Small intestine (tissue), 7 donors: ENCODE measurements around the gene TRAF3. TPM values are rescaled to one million over a fixed set of nuclear protein-coding genes. Genes with fewer than 3 reads are reported as not detected.

ENCODE experiments used
- DNase-seq, 2 donors: peaks; one replicate each; pipeline versions ENCODE4 v3.0.0 to v3.0.0-alpha.2; 2013
- FAIRE-seq: peaks from 2 replicates; lab custom pipeline; 2012; peaks lifted over from hg19 to GRCh38; lab: Jason Lieb, UNC
- H3K27ac ChIP-seq, 3 donors: one replicate each; pipeline ENCODE4 v1.5.1; 2013; ENCODE audit warnings: low read length in 2 of 3, mild to moderate bottlenecking in 2 of 3, control low read depth in 1 of 3, inconsistent platforms in 1 of 3, low read depth in 1 of 3, moderate library complexity in 1 of 3
- H3K27me3 ChIP-seq, 3 donors: one replicate each; pipeline ENCODE4 v1.6.1; 2013; ENCODE audit warnings: low read length in 3 of 3, inconsistent platforms in 1 of 3; ENCODE audit not compliant: control insufficient read depth in 3 of 3, insufficient read depth in 3 of 3
- H3K36me3 ChIP-seq, 3 donors: one replicate each; pipeline ENCODE4 v1.6.1; 2013; ENCODE audit warnings: low read length in 3 of 3, inconsistent platforms in 1 of 3, low read depth in 1 of 3, mild to moderate bottlenecking in 1 of 3, moderate library complexity in 1 of 3; ENCODE audit not compliant: control insufficient read depth in 3 of 3, insufficient read depth in 2 of 3
- H3K4me1 ChIP-seq, 3 donors: one replicate each; pipeline ENCODE4 v1.6.1; 2013; ENCODE audit warnings: low read length in 2 of 3, inconsistent platforms in 1 of 3, low read depth in 1 of 3, mild to moderate bottlenecking in 1 of 3, moderate library complexity in 1 of 3; ENCODE audit not compliant: control insufficient read depth in 3 of 3, insufficient read depth in 2 of 3
- H3K4me3 ChIP-seq, 3 donors: one replicate each; pipeline ENCODE4 v1.5.1; 2013; ENCODE audit warnings: low read length in 3 of 3, control low read depth in 1 of 3, inconsistent platforms in 1 of 3, low read depth in 1 of 3, mild to moderate bottlenecking in 1 of 3, moderate library complexity in 1 of 3
- H3K9me3 ChIP-seq, 2 donors: one replicate each; pipeline ENCODE4 v1.6.1; 2013; ENCODE audit warnings: low read depth in 1 of 2, low read length in 1 of 2; ENCODE audit not compliant: control insufficient read depth in 2 of 2, insufficient read depth in 1 of 2
- WGBS, 3 donors: extraction: QIAGEN DNeasy Blood & Tissue Kit; methylation state at CpG; one replicate each; pipeline ENCODE4 v1.1.7; 2013; 5-methylcytosine and 5-hydroxymethylcytosine counted together
- polyA plus RNA-seq, 4 donors: library from polyadenylated mRNA; stranded (reverse) in 3 of 4; unstranded in 1 of 4; fragments of 200-250 nt in 3 of 4; fragments of 120-200 nt in 1 of 4; gene quantifications; one replicate each; pipeline versions ENCODE4 v1.2.1 to v1.2.3, GENCODE V29; 2013
- donor health status: healthy with polysubstance abuse.
- donor health status: control.
- donor health status: control.
- donor health status: Bipolar disorder and iron deficiency.
- donor health status: healthy.

Gene TRAF3
- polyA plus RNA-seq, 4 donors = 4.0 to 17.9 (median 8.5) TPM

DNA sequence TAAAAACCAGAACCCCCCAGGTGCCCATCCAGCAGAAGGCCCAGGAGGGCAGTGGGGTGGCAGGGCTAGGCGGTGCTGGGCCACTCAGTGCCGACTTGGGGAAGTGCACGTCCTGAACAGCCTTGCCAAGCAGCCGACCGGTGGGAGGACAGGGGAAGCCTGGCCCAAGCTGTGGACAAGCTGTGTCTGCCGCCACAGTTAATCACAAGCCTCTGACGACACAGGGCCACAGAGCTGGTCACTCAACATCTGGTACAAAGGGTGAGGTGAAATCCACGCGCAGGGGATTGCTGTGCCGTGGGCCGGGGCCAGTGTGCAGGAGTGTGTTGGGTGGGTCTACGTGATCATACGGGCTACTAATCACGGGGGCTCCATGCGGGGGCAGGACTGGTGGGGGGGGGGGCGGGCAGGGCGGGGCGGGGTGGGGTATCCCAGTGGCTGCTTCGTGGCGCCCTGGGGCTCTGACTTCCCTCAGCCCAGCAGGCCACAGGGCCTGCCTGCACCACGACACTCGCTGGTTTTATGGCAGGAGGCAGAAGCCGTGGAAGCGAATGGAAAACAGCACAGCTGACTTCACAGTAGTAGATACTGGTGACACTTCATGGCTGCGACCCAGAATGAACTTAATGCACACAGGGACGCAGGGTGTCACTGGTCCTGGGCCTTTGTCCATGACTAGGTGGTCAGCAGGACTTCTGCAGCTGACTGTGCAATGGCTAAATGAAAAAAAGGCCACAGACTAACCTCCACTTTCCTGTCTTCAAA is 155.4 kb downstream of the TRAF3 start:
- H3K27ac ChIP-seq = no peak overlapping the region
- no peak for FAIRE-seq
- no peaks in the 10 kb centered on the region for H3K9me3 ChIP-seq
- H3K36me3 ChIP-seq = peaks cover 5 to 66% (median 13%) of the 10 kb centered on the region in 3 donors
- H3K27me3 ChIP-seq = peaks cover 0 to 18% (median 3%) of the 10 kb centered on the region in 3 donors
- H3K4me3 ChIP-seq = no peak overlapping the region
- peak in 1 of 2 donors; percentile 22 for DNase-seq
- WGBS, 3 donors = 80 to 90% (median 85%) methylated on average over 18 to 26 of the region's 26 CpGs
- peaks cover 0 to 29% (median 6%) of the 10 kb centered on the region in 3 donors for H3K4me1 ChIP-seq

- no peak overlapping the region for H3K27ac ChIP-seq
- peaks cover 0 to 8% (median 3%) of the 10 kb centered on the region in 3 donors for H3K27me3 ChIP-seq
- H3K4me3 ChIP-seq = no peak overlapping the region
- peaks cover 0 to 23% (median 3%) of the 10 kb centered on the region in 3 donors for H3K4me1 ChIP-seq
- no peaks in the 10 kb centered on the region for H3K9me3 ChIP-seq
- 94 to 96% (median 94%) methylated on average over 20 of the region's 20 CpGs for WGBS, 3 donors
- no peak for DNase-seq
- H3K36me3 ChIP-seq = peaks cover 11 to 77% (median 14%) of the 10 kb centered on the region in 3 donors
- FAIRE-seq = no peak
These were observed 156.5 kb downstream of the TRAF3 start for GRCh38 chr14:102933618-102934231.

DNA sequence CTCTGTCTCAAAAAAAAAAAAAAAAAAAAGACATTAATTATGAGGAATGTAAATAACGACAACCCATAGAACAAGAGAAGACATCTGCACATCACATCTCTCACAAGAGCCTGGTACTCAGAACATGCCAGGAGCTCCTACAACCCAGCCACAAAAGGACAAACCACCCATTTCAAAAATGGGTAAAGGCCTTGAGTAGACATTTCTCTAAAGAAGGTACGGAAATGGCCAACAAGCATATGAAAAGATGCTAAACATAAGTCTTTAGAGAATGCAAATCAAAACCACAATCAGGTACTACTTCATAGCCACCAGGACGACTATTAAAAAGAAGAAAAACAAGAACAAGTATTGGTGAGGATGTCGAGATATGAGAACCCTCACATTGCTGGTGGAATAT is 158.5 kb downstream of the TRAF3 start:
- H3K4me3 ChIP-seq = no peak overlapping the region
- 83 to 92% (median 86%) methylated on average over 4 of the region's 4 CpGs for WGBS, 3 donors
- DNase-seq = no peak
- H3K27ac ChIP-seq = no peak overlapping the region
- H3K9me3 ChIP-seq = no peaks in the 10 kb centered on the region
- H3K36me3 ChIP-seq = peaks cover 11 to 88% (median 14%) of the 10 kb centered on the region in 3 donors
- H3K27me3 ChIP-seq = peaks cover 0 to 2% (median 0%) of the 10 kb centered on the region in 3 donors
- peaks cover 0 to 11% (median 0%) of the 10 kb centered on the region in 3 donors for H3K4me1 ChIP-seq
- FAIRE-seq = no peak

- Histone ChIP-seq H3K4me1 (no peaks in the 10 kb centered on the region), H3K27ac (no peak overlapping the region), H3K36me3 (peaks cover 10 to 87% (median 13%) of the 10 kb centered on the region in 3 donors), H3K9me3 (no peaks in the 10 kb centered on the region), H3K27me3 (no peaks in the 10 kb centered on the region), H3K4me3 (no peak overlapping the region)
- FAIRE-seq (no peak), DNase-seq (no peak)
- 92 to 95% (median 95%) methylated on average over 21 to 22 of the region's 22 CpGs for WGBS, 3 donors
These were observed 160.3 kb downstream of the TRAF3 start for GRCh38 chr14:102937331-102938175.

- H3K27me3 ChIP-seq = no peaks in the 10 kb centered on the region
- H3K9me3 ChIP-seq = no peaks in the 10 kb centered on the region
- FAIRE-seq (no peak), DNase-seq (no peak)
- no peaks in the 10 kb centered on the region for H3K4me1 ChIP-seq
- WGBS, 3 donors = 93 to 95% (median 94%) methylated on average over 12 of the region's 12 CpGs
- peaks cover 11 to 88% (median 14%) of the 10 kb centered on the region in 3 donors for H3K36me3 ChIP-seq
- no peak overlapping the region for H3K4me3 ChIP-seq
- no peak overlapping the region for H3K27ac ChIP-seq
These were observed 160.9 kb downstream of the TRAF3 start for GRCh38 chr14:102938191-102938590.

GRCh38 chr14:102939329-102939728 is 162.1 kb downstream of the TRAF3 start:
- Histone ChIP-seq H3K27ac (no peak overlapping the region), H3K36me3 (peaks cover 11 to 89% (median 16%) of the 10 kb centered on the region in 3 donors), H3K27me3 (no peaks in the 10 kb centered on the region), H3K4me1 (no peaks in the 10 kb centered on the region), H3K9me3 (no peaks in the 10 kb centered on the region), H3K4me3 (no peak overlapping the region)
- FAIRE-seq = no peak
- 91 to 98% (median 96%) methylated on average over 18 of the region's 18 CpGs for WGBS, 3 donors
- no peak for DNase-seq

DNA sequence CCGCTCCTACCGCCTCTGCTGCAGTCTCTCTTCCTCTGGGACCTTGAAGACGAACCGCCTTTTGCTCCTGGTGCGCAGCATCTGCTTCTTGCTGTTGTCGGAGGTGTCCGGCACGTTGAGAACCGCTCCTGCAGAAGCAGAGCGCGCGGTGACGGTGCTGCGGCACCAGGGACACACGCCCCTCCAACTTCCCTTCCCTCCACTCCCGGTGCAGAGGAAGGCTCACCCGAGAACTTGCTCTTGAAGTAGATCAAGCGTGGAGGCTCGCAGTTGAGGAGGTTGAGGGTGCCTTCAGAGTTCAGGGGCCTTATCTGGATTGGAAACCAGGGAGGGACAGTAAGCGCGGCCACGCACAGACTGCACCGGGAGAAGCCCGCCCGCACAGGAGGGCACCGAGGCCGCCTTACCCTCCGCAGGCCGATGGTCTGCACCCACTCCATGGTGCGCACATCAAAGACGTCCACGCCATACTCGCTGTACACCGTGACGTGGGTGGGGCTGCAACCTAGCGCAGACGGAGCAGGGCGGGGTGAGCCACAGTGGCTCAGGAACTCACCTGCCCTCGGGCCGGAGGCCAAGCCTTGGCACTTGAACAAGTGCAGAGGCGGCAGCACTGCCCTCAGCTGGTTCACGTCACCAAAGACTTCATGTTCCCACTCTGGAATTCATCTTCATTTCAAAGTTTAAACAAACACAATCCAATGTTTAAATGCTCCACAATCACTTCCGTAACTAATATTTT is 162.7 kb downstream of the TRAF3 start:
- Histone ChIP-seq H3K27ac (no peak overlapping the region), H3K36me3 (peaks cover 11 to 90% (median 16%) of the 10 kb centered on the region in 3 donors)
- no peak for FAIRE-seq

More for the DNA sequence above, 162.7 kb downstream of the TRAF3 start:
- WGBS, 3 donors = 78 to 91% (median 81%) methylated on average over 43 of the region's 43 CpGs
- H3K27me3 ChIP-seq = no peaks in the 10 kb centered on the region
- no peaks in the 10 kb centered on the region for H3K4me1 ChIP-seq
- peak in 1 of 2 donors; percentile 68 for DNase-seq
- no peaks in the 10 kb centered on the region for H3K9me3 ChIP-seq
- H3K4me3 ChIP-seq = no peak overlapping the region
